ENCODE results near the gene ZP2.
A peak's percentile ranks its signal among the peaks of the same experiment; 100 is the strongest.

The ZP2 gene

GRCh38 chr16:21166561-21166961 lies 44.8 kb downstream of the ZP2 start:
- TF ChIP-seq, protein P1, sequence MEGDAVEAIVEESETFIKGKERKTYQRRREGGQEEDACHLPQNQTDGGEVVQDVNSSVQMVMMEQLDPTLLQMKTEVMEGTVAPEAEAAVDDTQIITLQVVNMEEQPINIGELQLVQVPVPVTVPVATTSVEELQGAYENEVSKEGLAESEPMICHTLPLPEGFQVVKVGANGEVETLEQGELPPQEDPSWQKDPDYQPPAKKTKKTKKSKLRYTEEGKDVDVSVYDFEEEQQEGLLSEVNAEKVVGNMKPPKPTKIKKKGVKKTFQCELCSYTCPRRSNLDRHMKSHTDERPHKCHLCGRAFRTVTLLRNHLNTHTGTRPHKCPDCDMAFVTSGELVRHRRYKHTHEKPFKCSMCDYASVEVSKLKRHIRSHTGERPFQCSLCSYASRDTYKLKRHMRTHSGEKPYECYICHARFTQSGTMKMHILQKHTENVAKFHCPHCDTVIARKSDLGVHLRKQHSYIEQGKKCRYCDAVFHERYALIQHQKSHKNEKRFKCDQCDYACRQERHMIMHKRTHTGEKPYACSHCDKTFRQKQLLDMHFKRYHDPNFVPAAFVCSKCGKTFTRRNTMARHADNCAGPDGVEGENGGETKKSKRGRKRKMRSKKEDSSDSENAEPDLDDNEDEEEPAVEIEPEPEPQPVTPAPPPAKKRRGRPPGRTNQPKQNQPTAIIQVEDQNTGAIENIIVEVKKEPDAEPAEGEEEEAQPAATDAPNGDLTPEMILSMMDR (IDR thresholded peaks at IDR 0.05; ENCODE audit: insufficient read depth, low read depth, low read length, missing control alignments) = no peak
- no peak for DNase-seq (ENCODE audit: low read depth)

DNA sequence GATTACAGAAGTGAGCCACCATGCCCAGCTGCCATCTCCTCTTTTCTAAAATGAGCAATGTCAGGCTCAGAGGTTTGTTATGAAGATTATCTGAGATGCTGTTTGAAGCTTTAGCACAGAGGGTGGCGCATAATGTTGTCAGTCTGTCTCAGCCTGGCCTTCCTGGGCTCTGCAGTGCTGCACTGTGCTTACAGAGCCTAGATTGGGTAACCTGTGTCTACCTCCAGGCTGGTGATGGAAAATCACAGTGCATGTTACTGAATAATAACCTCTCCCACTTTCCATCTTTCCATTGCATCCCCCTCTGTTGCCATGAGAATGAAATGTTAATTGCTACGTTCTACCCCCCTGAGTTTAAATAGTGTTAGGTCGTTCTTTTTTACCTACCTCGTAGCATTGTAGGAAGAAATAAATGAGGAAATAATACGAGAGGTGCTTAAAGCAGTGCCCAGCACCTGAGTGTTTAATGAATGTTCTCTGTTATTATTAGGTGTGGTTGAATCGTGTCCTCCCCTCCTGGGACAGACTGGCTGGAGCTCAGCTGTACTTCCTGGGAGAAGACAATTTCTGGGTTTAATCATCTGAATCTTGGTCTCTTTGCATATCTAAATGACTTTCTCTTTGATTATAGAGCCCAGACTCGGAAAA lies 46.7 kb downstream of the ZP2 start:
- no peak overlapping the region for H3K4me3 ChIP-seq (ENCODE audit: low read length)
- TF ChIP-seq, protein P1 (IDR thresholded peaks at IDR 0.05; ENCODE audit: insufficient read depth, low read depth, low read length, missing control alignments) = no peak
- no peak for DNase-seq (ENCODE audit: low read depth)

More at GRCh38 chr16:21166561-21166961, 44.8 kb downstream of the ZP2 start:
- no peak overlapping the region for H3K4me3 ChIP-seq (ENCODE audit: low read length)

GRCh38 chr16:21163576-21163975 lies 47.8 kb downstream of the ZP2 start:
- TF ChIP-seq, protein P1 (IDR thresholded peaks at IDR 0.05; ENCODE audit: insufficient read depth, low read depth, low read length, missing control alignments) = no peak
- peak; percentile 51 for DNase-seq (ENCODE audit: low read depth)
- H3K4me3 ChIP-seq (ENCODE audit: low read length) = no peak overlapping the region

GRCh38 chr16:21162661-21163151 lies 48.7 kb downstream of the ZP2 start:
- H3K4me3 ChIP-seq (ENCODE audit: low read length) = no peak overlapping the region
- no peak for DNase-seq (ENCODE audit: low read depth)
- TF ChIP-seq, protein P1 (IDR thresholded peaks at IDR 0.05; ENCODE audit: insufficient read depth, low read depth, low read length, missing control alignments) = no peak

DNA sequence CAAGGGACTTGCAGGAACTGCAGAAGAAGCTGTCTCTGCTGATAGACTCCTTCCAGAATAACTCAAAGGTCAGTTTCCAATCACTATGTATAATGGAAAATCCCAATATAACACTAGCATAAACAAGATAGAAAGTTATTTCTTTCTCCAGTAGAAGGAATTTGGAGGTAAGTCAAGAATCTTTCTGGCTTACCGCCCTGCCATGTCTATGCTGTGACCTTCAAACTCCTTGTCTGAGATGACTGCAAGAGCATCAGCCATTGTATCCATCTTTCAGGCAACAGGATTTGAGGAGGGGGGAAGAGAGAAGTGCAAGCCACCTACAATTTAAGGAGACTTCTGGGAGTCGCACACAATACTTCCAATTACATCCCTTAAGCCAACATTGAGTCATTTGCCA lies 50.2 kb downstream of the ZP2 start:
- DNase-seq (ENCODE audit: low read depth) = no peak
- no peak overlapping the region for H3K4me3 ChIP-seq (ENCODE audit: low read length)
- TF ChIP-seq, protein P1 (IDR thresholded peaks at IDR 0.05; ENCODE audit: insufficient read depth, low read depth, low read length, missing control alignments) = no peak

- TF ChIP-seq, protein P1 (IDR thresholded peaks at IDR 0.05; ENCODE audit: insufficient read depth, low read depth, low read length, missing control alignments) = no peak
- DNase-seq (ENCODE audit: low read depth) = no peak
- H3K4me3 ChIP-seq (ENCODE audit: low read length) = peak overlapping the region; percentile 90
These were observed 51.1 kb downstream of the ZP2 start for GRCh38 chr16:21160276-21160675.
